Measurements from ENCODE around the gene USP51. TPM values are rescaled to one million over a fixed set of nuclear protein-coding genes. Genes with fewer than 3 reads are reported as not detected.
A peak's percentile ranks its signal among the peaks of the same experiment; 100 is the strongest.
"Not testable (repeated sequence)": the region's sequence is repeated elsewhere in the genome, so short reads cannot be mapped to it uniquely, and the experiment has no call there.

USP51 gene
- total RNA-seq, 1 donor from 2014 or later, result 1.9 TPM

DNA sequence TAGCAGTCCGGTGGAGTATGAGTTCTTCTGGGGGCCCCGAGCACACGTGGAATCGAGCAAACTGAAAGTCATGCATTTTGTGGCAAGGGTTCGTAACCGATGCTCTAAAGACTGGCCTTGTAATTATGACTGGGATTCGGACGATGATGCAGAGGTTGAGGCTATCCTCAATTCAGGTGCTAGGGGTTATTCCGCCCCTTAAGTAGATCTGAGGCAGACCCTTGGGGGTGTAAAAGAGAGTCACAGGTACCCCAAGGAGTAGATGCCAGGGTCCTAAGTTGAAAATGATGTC lies 36.9 kb downstream of the USP51 start:
- H3K27me3 Mint-ChIP-seq (ENCODE audit: insufficient read depth), result peaks cover 2% of the 10 kb centered on the region
- no peaks in the 10 kb centered on the region for H3K36me3 Mint-ChIP-seq (ENCODE audit: low read depth)
- peak overlapping the region; percentile 93 for H3K4me3 Mint-ChIP-seq
- intact Hi-C loops (cut with micrococcal nuclease), result no loop called here
- peaks cover 17% of the 10 kb centered on the region for H3K4me1 Mint-ChIP-seq (ENCODE audit: low read depth)
- peak overlapping the region; percentile 93 for H3K27ac Mint-ChIP-seq
- H3K9me3 Mint-ChIP-seq, result no peaks in the 10 kb centered on the region
- no peak for DNase-seq (ENCODE audit: low spot score)

DNA sequence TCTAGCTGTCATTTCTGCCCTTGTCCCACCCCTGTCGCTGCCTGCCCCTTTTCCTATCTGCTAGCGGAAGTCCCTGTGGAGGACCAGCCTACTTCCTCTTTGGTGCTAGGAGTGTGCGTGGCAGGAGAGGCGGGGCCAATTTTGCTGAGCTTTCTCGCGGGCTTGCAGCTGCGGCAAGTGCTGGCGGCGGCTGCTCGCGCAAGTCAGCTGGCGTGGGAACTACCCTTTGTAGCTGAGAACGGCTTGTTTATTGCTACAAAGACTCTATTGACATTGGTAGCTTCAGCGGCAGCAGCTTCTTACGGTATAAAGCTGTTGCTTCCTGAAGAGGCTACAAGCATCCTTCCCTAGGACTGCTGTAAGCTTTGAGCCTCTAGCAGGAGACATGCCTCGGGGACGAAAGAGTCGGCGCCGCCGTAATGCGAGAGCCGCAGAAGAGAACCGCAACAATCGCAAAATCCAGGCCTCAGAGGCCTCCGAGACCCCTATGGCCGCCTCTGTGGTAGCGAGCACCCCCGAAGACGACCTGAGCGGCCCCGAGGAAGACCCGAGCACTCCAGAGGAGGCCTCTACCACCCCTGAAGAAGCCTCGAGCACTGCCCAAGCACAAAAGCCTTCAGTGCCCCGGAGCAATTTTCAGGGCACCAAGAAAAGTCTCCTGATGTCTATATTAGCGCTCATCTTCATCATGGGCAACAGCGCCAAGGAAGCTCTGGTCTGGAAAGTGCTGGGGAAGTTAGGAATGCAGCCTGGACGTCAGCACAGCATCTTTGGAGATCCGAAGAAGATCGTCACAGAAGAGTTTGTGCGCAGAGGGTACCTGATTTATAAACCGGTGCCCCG lies 37.4 kb downstream of the USP51 start, which contains the start of gene MAGEH1:
Gene MAGEH1, plus strand, starts transcription at position 138 of the 843 bp plus-strand sequence. Its CDS starts 248 bp downstream, at position 386.
- H3K4me1 Mint-ChIP-seq (ENCODE audit: low read depth), result peaks cover 17% of the 10 kb centered on the region
- DNase-seq (ENCODE audit: low spot score), result peak; percentile 75
- no peaks in the 10 kb centered on the region for H3K36me3 Mint-ChIP-seq (ENCODE audit: low read depth)
- H3K4me3 Mint-ChIP-seq, result peak within 1 kb of the TSS; percentile 93
- H3K27ac Mint-ChIP-seq, result peak within 1 kb of the TSS; percentile 93
- intact Hi-C loops (cut with micrococcal nuclease), result no loop called here
- peaks cover 2% of the 10 kb centered on the region for H3K27me3 Mint-ChIP-seq (ENCODE audit: insufficient read depth)
- H3K9me3 Mint-ChIP-seq, result no peaks in the 10 kb centered on the region

DNA sequence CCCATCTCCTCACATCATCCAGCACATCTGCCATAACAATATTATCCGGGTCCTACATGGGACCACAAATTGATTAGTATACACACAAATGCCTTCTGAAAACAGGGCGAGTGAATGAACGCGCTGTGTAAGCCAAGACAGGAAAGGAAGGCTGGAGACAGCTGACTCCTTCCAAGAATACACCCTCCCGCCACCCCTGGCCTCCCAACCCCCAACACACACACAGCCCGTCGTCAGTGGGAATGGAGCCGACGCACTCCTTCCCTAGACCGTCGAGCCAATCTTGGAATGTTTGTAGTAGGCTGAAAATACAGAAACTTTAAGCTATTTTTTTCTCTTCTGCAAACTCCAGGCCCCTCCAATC lies 38.0 kb downstream of the USP51 start:
- Mint-ChIP-seq H3K4me1 (ENCODE audit: low read depth) (peaks cover 17% of the 10 kb centered on the region), H3K36me3 (ENCODE audit: low read depth) (no peaks in the 10 kb centered on the region), H3K9me3 (no peaks in the 10 kb centered on the region), H3K4me3 (peak overlapping the region; percentile 93), H3K27ac (peak overlapping the region; percentile 93), H3K27me3 (ENCODE audit: insufficient read depth) (peaks cover 2% of the 10 kb centered on the region)
- intact Hi-C loops (cut with micrococcal nuclease), result no loop called here
- no peak for DNase-seq (ENCODE audit: low spot score)

DNA sequence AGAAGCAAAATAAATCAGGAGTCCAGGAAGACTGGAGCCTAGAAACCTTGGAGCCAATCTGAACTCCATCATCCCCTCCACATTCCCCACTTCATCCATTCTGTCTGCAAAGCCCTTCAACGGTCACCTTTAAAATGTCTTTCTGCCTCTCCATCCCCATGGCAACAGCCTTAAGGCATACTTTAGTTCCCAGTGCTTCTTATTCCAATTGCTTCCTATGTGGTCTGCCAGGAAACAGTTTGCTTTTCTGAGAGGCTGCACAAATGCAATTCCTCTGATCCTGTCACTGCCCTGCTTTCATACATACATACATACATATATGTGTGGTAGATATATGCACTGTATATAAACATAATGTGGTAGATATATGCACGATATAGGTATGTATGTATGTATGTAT lies 38.5 kb downstream of the USP51 start:
- Mint-ChIP-seq H3K4me1 (ENCODE audit: low read depth) (peaks cover 17% of the 10 kb centered on the region), H3K27ac (no peak overlapping the region)

DNA sequence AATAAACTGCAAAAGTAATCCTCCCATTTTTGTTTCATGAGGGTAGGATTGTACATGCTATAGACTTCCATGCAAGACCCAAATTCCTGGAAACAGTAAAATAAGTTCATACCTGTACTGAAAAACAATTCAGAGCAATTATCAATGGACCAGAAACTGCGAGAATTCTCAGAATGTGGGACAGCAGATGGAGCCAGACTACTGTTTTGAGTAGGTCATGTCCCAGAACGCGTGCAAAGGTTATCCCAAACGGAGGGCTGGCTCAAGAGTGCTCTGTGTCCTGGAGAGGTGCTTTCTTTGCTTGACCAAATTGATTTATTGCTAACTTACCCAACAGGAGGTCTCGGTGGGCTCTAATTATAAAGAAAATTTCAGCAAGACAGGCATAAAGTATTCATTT lies 39.4 kb downstream of the USP51 start:
- Mint-ChIP-seq H3K9me3 (no peaks in the 10 kb centered on the region), H3K27ac (no peak overlapping the region), H3K36me3 (ENCODE audit: low read depth) (no peaks in the 10 kb centered on the region), H3K27me3 (ENCODE audit: insufficient read depth) (peaks cover 3% of the 10 kb centered on the region), H3K4me1 (ENCODE audit: low read depth) (peaks cover 17% of the 10 kb centered on the region), H3K4me3 (no peak overlapping the region)
- DNase-seq (ENCODE audit: low spot score), result no peak
- intact Hi-C loops (cut with micrococcal nuclease), result no loop called here

More for the DNA sequence above, 38.5 kb downstream of the USP51 start:
- no peaks in the 10 kb centered on the region for H3K36me3 Mint-ChIP-seq (ENCODE audit: low read depth)
- H3K27me3 Mint-ChIP-seq (ENCODE audit: insufficient read depth), result peaks cover 2% of the 10 kb centered on the region
- no peak for DNase-seq (ENCODE audit: low spot score)
- H3K9me3 Mint-ChIP-seq, result no peaks in the 10 kb centered on the region
- H3K4me3 Mint-ChIP-seq, result peak overlapping the region; percentile 93
- intact Hi-C loops (cut with micrococcal nuclease), result no loop called here

DNA sequence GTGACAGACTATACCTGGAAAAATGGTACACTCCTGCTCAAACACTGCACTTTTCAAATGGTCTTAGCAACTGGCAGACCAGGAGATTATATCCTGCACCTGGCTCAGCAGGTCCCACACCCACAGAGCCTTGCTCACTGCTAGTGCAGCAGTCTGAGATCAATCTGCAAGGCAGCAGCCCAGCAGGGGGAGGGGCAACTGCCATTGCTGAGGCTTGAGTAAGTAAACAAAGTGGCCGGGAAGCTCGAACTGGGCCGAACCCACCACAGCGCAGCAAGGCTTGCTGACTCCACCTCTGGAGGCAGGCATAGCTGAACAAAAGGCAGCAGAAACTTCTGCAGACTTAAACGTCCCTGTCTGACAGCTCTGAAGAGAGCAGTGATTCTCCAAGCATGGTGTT lies 46.2 kb downstream of the USP51 start:
- H3K4me1 Mint-ChIP-seq (ENCODE audit: low read depth); H3K36me3 Mint-ChIP-seq (ENCODE audit: low read depth); H3K27me3 Mint-ChIP-seq (ENCODE audit: insufficient read depth); intact Hi-C loops (cut with micrococcal nuclease); H3K4me3 Mint-ChIP-seq; H3K9me3 Mint-ChIP-seq; DNase-seq (ENCODE audit: low spot score); H3K27ac Mint-ChIP-seq: not testable (repeated sequence)

Other genes with a start within 250 kb of the USP51 start
- gene PAGE3, start 224.9 kb downstream of the USP51 start, total RNA-seq, result not detected in 2 replicates
- 15.9 and 17.3 TPM in 2 replicates for gene MAGEH1, start 37.7 kb downstream of the USP51 start, total RNA-seq
- not detected in 2 replicates for gene FOXR2, start 133.6 kb upstream of the USP51 start, total RNA-seq
- gene RRAGB, start 227.9 kb upstream of the USP51 start, total RNA-seq, result 4.4 and 6.1 TPM in 2 replicates